Cerebellar cortex (tissue), 1 donor: ENCODE results near the gene LRRC28.

ENCODE experiments used
- DNase-seq: peaks from one replicate; pipeline ENCODE4 v3.0.0-alpha.2; 2015; ENCODE audit warnings: low spot score

Gene LRRC28

GRCh38 chr15:99343208-99343607, 91.9 kb downstream of the LRRC28 start:
- peak; percentile 10 for DNase-seq

- peak; percentile 58 for DNase-seq
These were observed 92.7 kb downstream of the LRRC28 start for GRCh38 chr15:99343881-99344551.

GRCh38 chr15:99344639-99345038, 93.4 kb downstream of the LRRC28 start:
- no peak for DNase-seq

GRCh38 chr15:99345242-99345641, 94.0 kb downstream of the LRRC28 start:
- no peak for DNase-seq

- DNase-seq, result no peak
These were observed 94.7 kb downstream of the LRRC28 start for GRCh38 chr15:99345832-99346462.

GRCh38 chr15:99347574-99347973, 96.3 kb downstream of the LRRC28 start:
- DNase-seq, result no peak

GRCh38 chr15:99348412-99348811, 97.1 kb downstream of the LRRC28 start:
- DNase-seq, result no peak

- no peak for DNase-seq
These were observed 99.1 kb downstream of the LRRC28 start for GRCh38 chr15:99350408-99350807.

GRCh38 chr15:99359769-99360168, 108.5 kb downstream of the LRRC28 start:
- no peak for DNase-seq

GRCh38 chr15:99361545-99362185, 110.4 kb downstream of the LRRC28 start:
- no peak for DNase-seq

- no peak for DNase-seq
These were observed 114.0 kb downstream of the LRRC28 start for GRCh38 chr15:99365242-99365641.

- no peak for DNase-seq
These were observed 114.7 kb downstream of the LRRC28 start for GRCh38 chr15:99366013-99366412.

GRCh38 chr15:99368743-99369142, 117.5 kb downstream of the LRRC28 start:
- DNase-seq, result no peak

- DNase-seq, result no peak
These were observed 117.9 kb downstream of the LRRC28 start for GRCh38 chr15:99369196-99369595.

GRCh38 chr15:99371180-99372103, 120.2 kb downstream of the LRRC28 start:
- no peak for DNase-seq

GRCh38 chr15:99385005-99385669, 133.9 kb downstream of the LRRC28 start:
- no peak for DNase-seq

GRCh38 chr15:99385865-99386264, 134.6 kb downstream of the LRRC28 start:
- peak; percentile 13 for DNase-seq

GRCh38 chr15:99386391-99386790, 135.1 kb downstream of the LRRC28 start:
- no peak for DNase-seq

- DNase-seq, result no peak
These were observed 136.3 kb downstream of the LRRC28 start for GRCh38 chr15:99387421-99388168.

GRCh38 chr15:99390667-99391066, 139.4 kb downstream of the LRRC28 start:
- DNase-seq, result no peak

GRCh38 chr15:99393641-99394040, 142.4 kb downstream of the LRRC28 start:
- DNase-seq, result no peak
